Measurements from ENCODE around the gene PRPF40A.

Gene PRPF40A

GRCh38 chr2:152718076-152718908 is 1.0 kb upstream of the PRPF40A start, which contains the start of gene ARL6IP6:
Gene ARL6IP6, plus strand, starts transcription at chr2:152718620. Its CDS starts 5 bp downstream, at chr2:152718625.
- peak; percentile 82 for DNase-seq (ENCODE audit: low read depth)

DNA sequence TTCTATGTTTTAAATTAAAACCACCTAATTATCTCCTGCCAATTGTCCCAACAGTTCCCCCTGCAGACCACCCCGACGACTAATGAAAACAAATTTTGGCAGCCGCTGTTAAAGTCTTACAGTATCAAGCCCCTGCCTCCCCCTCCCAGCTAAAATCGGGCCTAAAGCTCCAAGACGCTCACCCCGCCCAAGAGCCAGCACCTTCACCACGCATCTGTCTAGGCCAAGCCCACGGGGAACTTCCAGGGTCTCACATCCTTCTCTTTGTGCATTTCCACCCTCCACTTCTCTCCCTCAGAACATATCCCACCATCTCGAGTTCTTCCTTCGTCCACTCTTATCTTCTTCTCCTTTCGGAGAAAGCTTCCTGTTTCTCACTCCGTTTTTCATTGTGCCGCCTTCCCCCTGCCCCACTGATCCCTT is 445 bp downstream of the PRPF40A start:
- no peak for DNase-seq (ENCODE audit: low read depth)

- no peak for DNase-seq (ENCODE audit: low read depth)
These were observed 1.3 kb downstream of the PRPF40A start for GRCh38 chr2:152715854-152716428.

- no peak for DNase-seq (ENCODE audit: low read depth)
These were observed 2.1 kb downstream of the PRPF40A start for GRCh38 chr2:152715112-152715511.

- no peak for DNase-seq (ENCODE audit: low read depth)
These were observed 6.5 kb downstream of the PRPF40A start for GRCh38 chr2:152710713-152711112.

GRCh38 chr2:152708742-152709141 is 8.5 kb downstream of the PRPF40A start:
- DNase-seq (ENCODE audit: low read depth) = no peak

GRCh38 chr2:152706477-152707021 is 10.7 kb downstream of the PRPF40A start:
- no peak for DNase-seq (ENCODE audit: low read depth)

GRCh38 chr2:152701198-152701597 is 16.1 kb downstream of the PRPF40A start:
- DNase-seq (ENCODE audit: low read depth) = no peak

DNA sequence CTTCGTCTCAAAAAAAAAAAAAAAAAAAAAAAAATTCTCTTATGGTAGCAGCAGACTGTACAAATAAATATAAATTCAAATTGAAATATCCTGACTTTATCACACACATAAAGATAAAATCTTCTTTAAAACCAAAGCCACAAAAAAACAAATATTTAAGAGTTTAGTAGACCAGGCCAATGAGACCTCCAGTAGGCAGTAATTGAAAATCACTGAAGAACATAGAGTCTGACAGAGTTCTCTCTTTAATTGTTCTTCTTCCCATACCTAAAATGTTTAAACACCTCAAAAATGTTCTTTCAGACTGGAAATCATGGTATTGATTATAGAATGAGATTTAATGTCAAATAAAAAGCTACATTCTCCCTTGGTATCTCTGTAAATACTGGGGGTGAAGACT is 20.8 kb downstream of the PRPF40A start:
- no peak for DNase-seq (ENCODE audit: low read depth)

DNA sequence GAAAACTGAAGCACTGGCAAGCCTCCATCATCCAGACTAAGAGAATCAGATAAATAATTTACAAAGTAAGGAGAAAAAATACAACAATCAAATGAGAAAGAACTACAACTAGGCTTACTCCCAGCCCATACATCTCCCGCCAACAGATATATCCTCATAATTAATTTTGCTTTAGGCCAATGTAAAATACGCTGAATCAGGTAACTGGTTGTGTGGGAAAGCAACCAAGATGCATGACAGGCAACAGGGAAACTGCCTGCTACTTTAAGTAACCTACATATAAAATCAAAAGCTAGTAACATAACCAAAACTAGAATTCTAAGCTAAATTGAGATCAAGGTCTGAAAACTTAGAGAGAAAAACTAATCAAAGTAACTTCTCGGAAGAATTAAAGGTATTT is 21.5 kb downstream of the PRPF40A start:
- no peak for DNase-seq (ENCODE audit: low read depth)

- DNase-seq (ENCODE audit: low read depth) = peak; percentile 72
These were observed 23.1 kb downstream of the PRPF40A start for GRCh38 chr2:152694161-152694661.

GRCh38 chr2:152693033-152693432 is 24.2 kb downstream of the PRPF40A start:
- DNase-seq (ENCODE audit: low read depth) = no peak

- no peak for DNase-seq (ENCODE audit: low read depth)
These were observed 30.9 kb downstream of the PRPF40A start for GRCh38 chr2:152686321-152686720.

DNA sequence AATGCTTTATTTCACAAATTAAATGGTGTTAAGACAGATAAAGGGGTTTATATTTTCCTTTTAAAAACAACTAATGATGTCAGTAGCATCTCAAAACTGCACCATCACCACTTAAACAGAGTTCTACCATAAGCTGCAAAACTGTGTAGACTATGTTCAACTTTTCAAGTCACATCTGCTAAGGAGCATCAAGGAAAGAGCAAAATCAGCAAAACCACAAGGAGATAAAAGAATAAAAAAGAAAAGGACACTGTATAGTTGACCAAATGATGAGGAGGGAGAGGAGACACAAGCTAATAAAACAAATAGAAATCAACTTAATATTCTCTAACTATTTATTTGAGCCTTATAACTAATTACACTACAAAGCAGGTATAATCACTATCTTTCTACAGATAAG is 33.9 kb downstream of the PRPF40A start:
- DNase-seq (ENCODE audit: low read depth) = no peak

DNA sequence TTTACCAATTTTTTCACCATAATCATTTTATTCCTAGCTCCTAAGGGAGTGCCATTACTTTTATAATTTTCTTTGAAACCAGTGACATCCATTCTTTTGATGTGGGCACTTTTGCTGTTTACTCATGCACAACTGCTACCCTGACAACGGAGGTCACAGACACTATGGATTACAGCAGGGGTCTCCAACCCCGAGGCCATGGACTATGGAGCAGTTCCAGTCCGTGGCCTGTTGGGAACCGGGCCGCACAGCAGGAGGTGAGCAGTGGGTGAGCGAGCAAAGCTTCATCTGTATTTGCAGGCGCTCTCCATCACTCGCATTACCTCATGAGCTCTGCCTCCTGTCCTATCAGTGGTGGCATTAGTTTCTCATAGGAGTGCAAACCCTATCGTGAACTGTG is 34.6 kb downstream of the PRPF40A start:
- DNase-seq (ENCODE audit: low read depth) = no peak

GRCh38 chr2:152678808-152679207 is 38.5 kb downstream of the PRPF40A start:
- no peak for DNase-seq (ENCODE audit: low read depth)

DNA sequence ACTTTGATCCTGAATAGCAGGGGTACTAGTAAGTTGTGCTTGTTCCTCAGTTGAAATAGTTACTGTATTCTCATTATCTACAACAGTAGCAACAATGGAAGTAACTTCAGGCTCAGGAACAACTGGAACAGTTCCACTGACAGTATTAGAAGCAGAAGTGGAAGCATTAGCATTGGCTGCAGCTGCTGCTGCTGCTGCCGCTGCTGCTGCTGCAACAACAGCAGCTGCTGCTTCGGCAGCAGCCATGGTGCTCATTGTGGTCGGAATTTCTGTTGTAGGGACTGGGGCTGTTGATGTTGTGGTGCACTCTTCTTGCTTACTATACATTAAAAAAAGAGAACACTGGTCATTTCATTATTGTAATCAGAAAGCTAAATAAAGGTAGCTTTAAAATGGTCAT is 40.8 kb downstream of the PRPF40A start:
- DNase-seq (ENCODE audit: low read depth) = no peak

DNA sequence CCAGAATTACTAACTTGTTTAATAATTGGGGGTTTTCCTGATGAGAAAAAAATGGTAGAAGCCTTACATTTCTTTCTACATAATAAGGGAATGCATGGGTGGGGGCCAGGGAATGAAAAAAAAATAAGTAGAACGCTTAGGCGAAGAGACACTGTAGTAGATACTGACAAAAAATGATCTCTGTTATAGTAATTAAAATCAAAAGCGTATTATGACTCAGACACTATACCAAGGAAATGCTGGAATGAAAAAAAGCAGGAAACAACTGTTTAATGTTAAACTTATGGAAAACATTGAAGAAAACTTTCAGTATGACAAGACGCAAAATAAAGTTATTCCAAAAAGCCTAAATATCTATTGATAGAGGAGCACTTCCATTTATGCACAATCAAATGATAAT is 42.9 kb downstream of the PRPF40A start:
- DNase-seq (ENCODE audit: low read depth) = no peak

DNA sequence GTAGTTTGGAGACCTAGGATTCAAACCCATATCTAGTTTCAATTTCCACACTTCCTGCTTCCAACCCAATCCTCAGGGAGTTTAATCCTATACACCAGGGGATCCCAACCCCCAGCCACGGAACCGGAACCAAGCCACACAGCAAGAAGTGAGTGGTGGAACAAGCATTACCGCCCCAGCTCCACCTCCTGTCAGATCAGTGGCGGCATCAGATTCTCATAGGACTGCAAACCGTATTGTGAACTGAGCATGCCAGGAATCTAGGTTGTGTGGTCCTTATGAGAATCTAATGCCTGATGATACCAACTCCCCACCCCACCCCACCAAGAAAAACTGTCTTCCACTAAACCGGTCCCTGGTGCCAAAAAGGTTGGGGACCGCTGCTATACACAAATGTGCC is 52.5 kb downstream of the PRPF40A start:
- DNase-seq (ENCODE audit: low read depth) = no peak

DNA sequence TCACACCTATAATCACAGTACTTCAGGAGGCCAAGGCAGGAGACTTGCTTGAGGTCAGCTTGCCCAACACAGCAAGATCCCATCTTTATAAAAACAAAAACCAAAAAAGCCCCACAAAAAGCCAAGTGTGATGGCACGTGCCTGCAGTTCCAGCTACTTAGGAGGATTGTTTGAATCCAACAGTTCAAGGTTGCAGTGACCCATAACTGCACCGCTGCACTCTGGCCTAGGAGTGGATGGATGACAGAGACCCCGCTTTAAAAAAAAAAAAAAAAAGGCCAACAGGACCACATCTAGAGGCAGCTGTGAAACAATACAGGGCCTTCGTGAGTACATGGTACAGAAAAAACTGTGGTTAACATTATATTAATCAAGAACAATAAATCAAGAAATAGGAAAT is 56.2 kb downstream of the PRPF40A start:
- DNase-seq (ENCODE audit: low read depth) = no peak

DNA sequence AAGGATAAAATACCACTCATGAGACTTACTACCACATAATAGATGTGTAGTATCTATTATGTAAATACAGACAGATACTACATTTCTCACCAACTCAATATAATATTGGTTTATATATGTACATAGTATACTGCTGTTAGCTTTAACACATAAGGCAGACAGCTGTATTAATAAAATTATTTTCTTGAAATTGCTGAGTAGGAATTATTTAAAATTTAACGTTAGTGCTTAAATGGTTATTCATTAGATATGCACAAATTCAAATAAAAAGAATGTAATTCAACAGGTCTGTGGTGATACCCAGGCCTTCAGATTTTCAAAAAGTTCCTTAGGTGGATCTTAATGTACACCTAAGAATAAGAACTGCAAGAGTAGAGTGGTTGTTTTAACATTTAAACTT is 59.0 kb downstream of the PRPF40A start:
- DNase-seq (ENCODE audit: low read depth) = no peak

DNA sequence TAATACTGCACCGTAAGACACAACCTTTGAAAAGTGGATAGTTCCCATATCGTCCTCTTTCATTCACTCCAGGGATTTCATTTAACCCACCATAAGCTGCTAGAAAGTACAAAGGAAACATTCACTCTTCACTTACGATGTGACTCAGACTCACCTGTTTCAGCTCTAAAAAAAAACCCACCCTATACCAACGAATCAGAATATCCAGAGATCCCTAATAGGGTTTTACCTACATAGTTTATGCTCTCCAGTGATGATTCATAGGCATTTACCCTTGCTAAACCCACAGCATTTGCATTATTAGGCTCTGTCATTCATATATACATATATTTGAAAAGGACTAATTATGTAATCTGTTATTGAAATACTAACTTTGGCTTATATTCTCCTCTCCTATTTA is 60.2 kb downstream of the PRPF40A start:
- no peak for DNase-seq (ENCODE audit: low read depth)

DNA sequence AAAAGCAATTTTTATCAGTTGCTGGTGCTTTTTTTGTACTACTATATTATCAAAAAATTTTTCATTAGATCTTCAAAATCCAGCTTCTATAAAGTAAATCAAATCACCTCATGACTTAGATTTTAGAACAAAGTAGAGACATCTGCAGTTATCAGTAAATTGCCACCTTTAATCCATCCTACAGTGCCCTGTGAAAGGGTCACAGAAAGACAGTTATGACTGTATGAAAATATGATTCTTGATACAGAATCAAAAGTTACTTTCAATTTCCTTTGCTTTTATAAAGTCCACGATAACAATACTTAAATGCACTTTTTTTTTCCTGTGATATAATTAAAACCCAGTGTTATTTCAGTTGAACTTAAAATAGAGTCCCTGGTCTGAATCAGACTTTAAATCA is 61.4 kb downstream of the PRPF40A start:
- DNase-seq (ENCODE audit: low read depth) = no peak
